Esophagus muscularis mucosa (tissue), 4 donors: ENCODE measurements around the gene PREP. TPM values are rescaled to one million over a fixed set of nuclear protein-coding genes. Genes with fewer than 3 reads are reported as not detected.

Experiments used
- DNase-seq: peaks from one replicate; pipeline ENCODE4 v3.0.0-alpha.2; 2017; ENCODE audit errors: extremely low spot score
- H3K27ac ChIP-seq, 4 donors: fragments of 200-600 bp; sonication (generic); replicated peaks in 1 of 4; 1 replicate in 3 of 4; 2 replicates in 1 of 4; pipeline ENCODE4 v1.5.1; 2016 to 2019; ENCODE audit warnings: mild to moderate bottlenecking in 1 of 4
- H3K27me3 ChIP-seq, 4 donors: fragments of 200-600 bp; sonication (generic); one replicate each; pipeline versions ENCODE4 v1.5.1 to v1.6.0; 2016 to 2019
- H3K36me3 ChIP-seq, 4 donors: fragments of 200-600 bp; sonication (generic); one replicate each; pipeline ENCODE4 v1.5.1; 2016 to 2019
- H3K4me1 ChIP-seq, 4 donors: fragments of 200-600 bp; sonication (generic); one replicate each; pipeline ENCODE4 v1.5.1; 2016 to 2019
- H3K4me3 ChIP-seq, 4 donors: fragments of 200-600 bp; sonication (generic); 1 replicate in 2 of 4; 2 replicates in 2 of 4; pipeline ENCODE4 v1.5.1; 2016 to 2019; ENCODE audit warnings: mild to moderate bottlenecking in 4 of 4, moderate library complexity in 1 of 4
- H3K9me3 ChIP-seq, 4 donors: fragments of 200-600 bp; sonication (generic); 1 replicate in 3 of 4; 2 replicates in 1 of 4; pipeline ENCODE4 v1.5.1; 2016 to 2019
- CTCF ChIP-seq, 3 experiments: fragments of 200-600 bp in 2 of 3; fragments of 450-650 bp in 1 of 3; sonication (generic) in 2 of 3; IDR thresholded peaks; one replicate each; pipeline ENCODE4 v1.5.1; 2017 to 2019; ENCODE audit warnings: antibody characterized with exemption in 3 of 3, mild to moderate bottlenecking in 2 of 3, moderate library complexity in 1 of 3
- EP300 ChIP-seq: sonication (generic); formaldehyde crosslinking; IDR thresholded peaks from one replicate; pipeline ENCODE4 v1.6.1; 2017; ENCODE audit warnings: antibody characterized with exemption
- POLR2A ChIP-seq: fragments of 450-650 bp; IDR thresholded peaks from one replicate; pipeline ENCODE4 v1.6.1; 2017; ENCODE audit warnings: antibody characterized with exemption, moderate library complexity, mild to moderate bottlenecking, low read depth
- POLR2AphosphoS5 ChIP-seq, 2 donors: sonication (generic); formaldehyde crosslinking; IDR thresholded peaks; one replicate each; pipeline ENCODE4 v1.6.1; 2017; ENCODE audit warnings: antibody characterized with exemption in 2 of 2
- WGBS: methylation state at CpG from one replicate; pipeline ENCODE4 v1.1.5; 2018; 5-methylcytosine and 5-hydroxymethylcytosine counted together
- intact Hi-C: fragments of 100-400 bp; cut with DNase I; formaldehyde crosslinking; loops from one replicate; pipeline ENCODE4 v1.15.1; 2023
- total RNA-seq, 4 donors: library from RNA; depleted of rRNA; stranded (reverse); fragments of >200 nt; gene quantifications; one replicate each; pipeline versions ENCODE4 v1.1.0 to v1.2.1, GENCODE V29; 2016

Gene PREP
- total RNA-seq, 4 donors from 2014 or later = 17.9 to 21.6 (median 19.0) TPM

GRCh38 chr6:105274678-105275077 is 128.2 kb downstream of the PREP start:
- Histone ChIP-seq H3K36me3 (peaks cover 18 to 48% (median 32%) of the 10 kb centered on the region in 4 donors), H3K9me3 (no peaks in the 10 kb centered on the region), H3K27ac (no peak overlapping the region), H3K27me3 (no peaks in the 10 kb centered on the region), H3K4me1 (peaks cover 0 to 3% (median 0%) of the 10 kb centered on the region in 4 donors), H3K4me3 (no peak overlapping the region)
- WGBS = 95% methylated on average over 4 of the region's 4 CpGs
- DNase-seq = no peak
- intact Hi-C loops = no loop called here
- TF ChIP-seq CTCF (IDR thresholded peaks at IDR 0.05) (no peak), POLR2A (no peak), EP300 (no peak), POLR2AphosphoS5 (IDR thresholded peaks at IDR 0.05) (no peak)

- no peak for DNase-seq
- H3K27ac ChIP-seq = no peak overlapping the region
- H3K36me3 ChIP-seq = peaks cover 15 to 38% (median 23%) of the 10 kb centered on the region in 4 donors
- 76% methylated on average over 8 of the region's 8 CpGs for WGBS
- H3K27me3 ChIP-seq = no peaks in the 10 kb centered on the region
- intact Hi-C loops = no loop called here
- H3K9me3 ChIP-seq = no peaks in the 10 kb centered on the region
- TF ChIP-seq EP300 (no peak), POLR2A (no peak), CTCF (IDR thresholded peaks at IDR 0.05) (no peak), POLR2AphosphoS5 (IDR thresholded peaks at IDR 0.05) (no peak)
- no peak overlapping the region for H3K4me3 ChIP-seq
- H3K4me1 ChIP-seq = peaks cover 0 to 3% (median 0%) of the 10 kb centered on the region in 4 donors
Observed at GRCh38 chr6:105273589-105273988, 129.3 kb downstream of the PREP start.

GRCh38 chr6:105272786-105273185 is 130.1 kb downstream of the PREP start:
- intact Hi-C loops = no loop called here
- no peak for TF ChIP-seq POLR2A
- no peak for DNase-seq
- 20% methylated on average over 6 of the region's 6 CpGs for WGBS
- Histone ChIP-seq H3K9me3 (no peaks in the 10 kb centered on the region), H3K4me3 (no peak overlapping the region), H3K4me1 (peaks cover 0 to 3% (median 0%) of the 10 kb centered on the region in 4 donors), H3K27me3 (no peaks in the 10 kb centered on the region), H3K27ac (no peak overlapping the region), H3K36me3 (peaks cover 7 to 29% (median 17%) of the 10 kb centered on the region in 4 donors)

GRCh38 chr6:105270511-105270910 is 132.4 kb downstream of the PREP start:
- Histone ChIP-seq H3K4me1 (peaks cover 0 to 3% (median 0%) of the 10 kb centered on the region in 4 donors), H3K27ac (no peak overlapping the region), H3K9me3 (no peaks in the 10 kb centered on the region), H3K36me3 (peaks cover 0 to 7% (median 3%) of the 10 kb centered on the region in 4 donors), H3K4me3 (no peak overlapping the region), H3K27me3 (no peaks in the 10 kb centered on the region)
- intact Hi-C loops = no loop called here
- no peak for TF ChIP-seq POLR2A
- no peak for TF ChIP-seq CTCF (IDR thresholded peaks at IDR 0.05)
- TF ChIP-seq EP300 = no peak
- TF ChIP-seq POLR2AphosphoS5 (IDR thresholded peaks at IDR 0.05) = no peak
- DNase-seq = no peak

- Histone ChIP-seq H3K27me3 (no peaks in the 10 kb centered on the region), H3K4me1 (peaks cover 0 to 3% (median 0%) of the 10 kb centered on the region in 4 donors), H3K4me3 (no peak overlapping the region), H3K27ac (no peak overlapping the region), H3K36me3 (no peaks in the 10 kb centered on the region), H3K9me3 (no peaks in the 10 kb centered on the region)
- WGBS = 97% methylated on average over 2 of the region's 2 CpGs
- intact Hi-C loops = no loop called here
- no peak for DNase-seq
- no peak for TF ChIP-seq POLR2A
Observed at GRCh38 chr6:105269390-105269789, 133.5 kb downstream of the PREP start.
